ENCODE data around the gene OXLD1. TPM values are rescaled to one million over a fixed set of nuclear protein-coding genes. Genes with fewer than 3 reads are reported as not detected.

Gene OXLD1
- total RNA-seq, 4 donors from 2014 or later = 39.6 to 68.1 (median 47.6) TPM

DNA sequence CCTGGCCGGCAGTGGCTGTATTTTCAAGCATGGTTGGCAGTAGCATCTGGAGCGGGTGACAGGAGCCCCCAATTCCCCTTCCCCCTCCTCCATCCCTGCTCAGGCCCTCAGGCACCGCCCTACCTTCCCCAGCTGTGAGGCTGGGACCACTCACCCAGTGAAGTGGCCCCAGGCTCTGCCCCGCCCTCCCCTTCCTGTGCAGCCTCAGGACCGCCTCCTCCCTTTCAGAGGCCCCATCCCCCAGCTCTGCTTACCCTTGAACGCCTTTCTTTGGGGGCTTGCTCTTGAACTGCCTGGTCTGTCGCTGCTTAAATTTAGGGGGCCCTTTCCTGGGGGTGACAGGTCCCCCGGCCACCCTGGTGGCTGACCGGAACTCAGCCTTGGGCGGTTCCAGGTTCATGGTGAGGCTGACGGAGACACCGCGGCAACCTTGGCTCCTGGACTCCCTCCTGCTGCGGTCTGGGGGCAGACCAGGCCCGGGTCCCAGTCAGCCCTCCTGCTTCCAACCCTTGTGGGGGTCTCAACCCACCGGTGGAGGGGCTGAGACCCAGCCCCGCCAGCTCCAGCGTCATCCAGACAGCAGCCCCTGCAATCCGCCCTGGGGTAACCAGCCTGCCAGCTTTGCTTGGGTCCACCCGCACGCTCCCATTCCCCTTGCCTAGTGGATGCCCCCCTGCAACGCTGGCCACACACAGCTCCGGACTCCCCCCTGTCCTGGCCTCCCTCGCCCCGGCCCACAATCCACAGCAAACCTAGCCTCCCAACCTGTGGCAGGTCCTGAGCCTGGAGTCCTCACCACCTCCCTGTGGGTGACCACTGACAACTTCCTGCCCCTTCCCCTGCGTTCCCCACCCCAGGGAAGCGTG is 13.3 kb downstream of the OXLD1 start:
- Histone ChIP-seq H3K4me3 (peak overlapping the region; percentile 19), H3K27ac (no peak overlapping the region), H3K4me1 (peaks cover 3% of the 10 kb centered on the region), H3K27me3 (peaks cover 44% of the 10 kb centered on the region), H3K9me3 (no peaks in the 10 kb centered on the region), H3K36me3 (no peaks in the 10 kb centered on the region)
- no peak for DNase-seq (ENCODE audit: low spot score in 2 of 2)
- WGBS = 41% methylated on average over 22 of the region's 27 CpGs
- TF ChIP-seq EP300 (IDR thresholded peaks at IDR 0.05) (no peak), POLR2A (IDR thresholded peaks at IDR 0.05) (no peak), POLR2AphosphoS5 (IDR thresholded peaks at IDR 0.05) (no peak)
- TF ChIP-seq, protein P1, sequence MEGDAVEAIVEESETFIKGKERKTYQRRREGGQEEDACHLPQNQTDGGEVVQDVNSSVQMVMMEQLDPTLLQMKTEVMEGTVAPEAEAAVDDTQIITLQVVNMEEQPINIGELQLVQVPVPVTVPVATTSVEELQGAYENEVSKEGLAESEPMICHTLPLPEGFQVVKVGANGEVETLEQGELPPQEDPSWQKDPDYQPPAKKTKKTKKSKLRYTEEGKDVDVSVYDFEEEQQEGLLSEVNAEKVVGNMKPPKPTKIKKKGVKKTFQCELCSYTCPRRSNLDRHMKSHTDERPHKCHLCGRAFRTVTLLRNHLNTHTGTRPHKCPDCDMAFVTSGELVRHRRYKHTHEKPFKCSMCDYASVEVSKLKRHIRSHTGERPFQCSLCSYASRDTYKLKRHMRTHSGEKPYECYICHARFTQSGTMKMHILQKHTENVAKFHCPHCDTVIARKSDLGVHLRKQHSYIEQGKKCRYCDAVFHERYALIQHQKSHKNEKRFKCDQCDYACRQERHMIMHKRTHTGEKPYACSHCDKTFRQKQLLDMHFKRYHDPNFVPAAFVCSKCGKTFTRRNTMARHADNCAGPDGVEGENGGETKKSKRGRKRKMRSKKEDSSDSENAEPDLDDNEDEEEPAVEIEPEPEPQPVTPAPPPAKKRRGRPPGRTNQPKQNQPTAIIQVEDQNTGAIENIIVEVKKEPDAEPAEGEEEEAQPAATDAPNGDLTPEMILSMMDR (IDR thresholded peaks at IDR 0.05) = no peak

DNA sequence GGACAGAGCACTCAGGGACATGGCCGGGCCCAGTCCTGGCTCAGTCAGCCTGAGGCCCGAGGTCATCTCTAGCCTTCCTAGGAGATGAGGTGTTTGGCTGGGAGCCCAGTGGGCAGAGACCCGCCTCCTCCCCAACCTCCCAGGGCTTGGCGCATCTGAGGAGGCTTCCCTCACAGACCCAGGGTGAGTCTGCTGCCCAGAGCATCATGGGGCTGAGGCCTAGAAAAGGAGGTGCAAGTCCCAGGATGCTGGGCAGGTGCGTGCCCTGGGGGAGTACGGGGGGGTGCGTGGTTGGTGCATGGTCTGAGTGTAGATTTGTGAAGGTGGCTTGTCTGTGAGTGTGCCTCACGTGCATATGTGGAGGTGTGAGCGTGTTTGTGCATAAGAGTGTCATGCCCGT is 14.7 kb downstream of the OXLD1 start:
- WGBS = 81% methylated on average over 6 of the region's 10 CpGs
- Histone ChIP-seq H3K27ac (no peak overlapping the region), H3K4me1 (peaks cover 6% of the 10 kb centered on the region), H3K27me3 (peaks cover 52% of the 10 kb centered on the region), H3K36me3 (no peaks in the 10 kb centered on the region), H3K4me3 (no peak overlapping the region), H3K9me3 (no peaks in the 10 kb centered on the region)
- TF ChIP-seq EP300 (IDR thresholded peaks at IDR 0.05) = no peak
- no peak for TF ChIP-seq POLR2A (IDR thresholded peaks at IDR 0.05)
- TF ChIP-seq, protein P1 (IDR thresholded peaks at IDR 0.05) = no peak
- TF ChIP-seq POLR2AphosphoS5 (IDR thresholded peaks at IDR 0.05) = no peak
- DNase-seq (ENCODE audit: low spot score in 2 of 2) = no peak

DNA sequence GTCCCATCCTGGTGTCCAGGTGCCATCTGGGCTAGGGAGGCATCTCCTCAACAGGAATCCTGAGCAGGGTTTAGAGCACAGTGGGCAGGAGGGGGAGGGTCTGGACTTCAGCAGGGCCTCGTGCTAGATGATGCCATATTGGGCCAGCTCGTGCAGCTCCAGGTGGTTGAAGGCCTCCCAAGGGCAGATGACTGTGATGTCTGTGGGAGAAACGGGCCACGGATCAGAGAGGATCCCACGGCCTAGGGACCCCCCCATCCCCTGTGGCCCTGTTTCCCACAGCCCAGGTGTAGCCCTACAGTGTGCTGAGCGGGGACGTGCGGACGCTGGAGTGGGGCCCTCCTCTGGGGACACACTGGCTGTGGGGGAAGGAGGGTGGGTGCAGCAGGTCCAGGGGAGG is 15.5 kb downstream of the OXLD1 start:
- Histone ChIP-seq H3K4me3 (no peak overlapping the region), H3K27ac (no peak overlapping the region), H3K27me3 (peaks cover 52% of the 10 kb centered on the region), H3K9me3 (no peaks in the 10 kb centered on the region), H3K36me3 (no peaks in the 10 kb centered on the region), H3K4me1 (peaks cover 6% of the 10 kb centered on the region)
- no peak for DNase-seq (ENCODE audit: low spot score in 2 of 2)
- no peak for TF ChIP-seq EP300 (IDR thresholded peaks at IDR 0.05)
- TF ChIP-seq, protein P1 (IDR thresholded peaks at IDR 0.05) = no peak
- TF ChIP-seq POLR2AphosphoS5 (IDR thresholded peaks at IDR 0.05) = no peak
- TF ChIP-seq POLR2A (IDR thresholded peaks at IDR 0.05) = no peak
- WGBS = 75% methylated on average over 8 of the region's 9 CpGs

DNA sequence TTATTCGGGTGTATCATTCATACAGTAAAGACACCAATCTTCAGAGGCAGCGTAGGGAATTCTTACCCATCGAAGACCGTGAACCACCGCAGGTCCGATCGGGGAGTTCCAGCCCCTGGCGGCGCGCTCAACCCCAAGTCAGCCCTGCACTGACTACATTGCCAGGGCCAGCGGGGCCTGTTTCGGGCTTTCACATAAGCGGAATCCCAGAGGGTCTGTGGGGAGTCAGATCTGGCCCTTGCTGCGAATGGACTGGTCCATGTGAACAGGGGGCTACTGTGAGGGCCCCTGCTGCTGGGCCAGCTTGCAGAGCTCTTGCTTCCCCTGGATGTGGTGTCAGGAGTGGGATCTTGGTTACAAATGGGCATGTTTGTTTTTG is 17.7 kb downstream of the OXLD1 start:
- peaks cover 52% of the 10 kb centered on the region for H3K27me3 ChIP-seq
- WGBS = 66% methylated on average over 10 of the region's 14 CpGs

More for the DNA sequence above, 17.7 kb downstream of the OXLD1 start:
- DNase-seq (ENCODE audit: low spot score in 2 of 2) = no peak
- peaks cover 6% of the 10 kb centered on the region for H3K4me1 ChIP-seq
- H3K27ac ChIP-seq = no peak overlapping the region
- TF ChIP-seq EP300 (IDR thresholded peaks at IDR 0.05) (no peak), POLR2A (IDR thresholded peaks at IDR 0.05) (no peak), POLR2AphosphoS5 (IDR thresholded peaks at IDR 0.05) (no peak)
- TF ChIP-seq, protein P1 (IDR thresholded peaks at IDR 0.05) = no peak
- no peaks in the 10 kb centered on the region for H3K9me3 ChIP-seq
- no peak overlapping the region for H3K4me3 ChIP-seq
- no peaks in the 10 kb centered on the region for H3K36me3 ChIP-seq
